Coronary artery (tissue), 2 donors: ENCODE results near the gene RNASEH2B.

Experiments used
- DNase-seq: peaks from one replicate; pipeline ENCODE4 v3.0.0-alpha.2; 2017; ENCODE audit warnings: low spot score
- H3K27ac ChIP-seq, 2 donors: fragments of 200-600 bp; sonication (generic); one replicate each; pipeline ENCODE4 v1.5.1; 2016 to 2019
- H3K4me3 ChIP-seq: fragments of 200-600 bp; sonication (generic); 2 replicates; pipeline ENCODE4 v1.5.1; 2016; ENCODE audit warnings: mild to moderate bottlenecking, moderate library complexity
- CTCF ChIP-seq: fragments of 200-600 bp; sonication (generic); IDR thresholded peaks from one replicate; pipeline ENCODE4 v1.5.1; 2019; ENCODE audit warnings: antibody characterized with exemption

The RNASEH2B gene

GRCh38 chr13:50921706-50922105 is 12.1 kb downstream of the RNASEH2B start:
- H3K27ac ChIP-seq, result no peak overlapping the region
- H3K4me3 ChIP-seq, result no peak overlapping the region
- no peak for TF ChIP-seq CTCF
- no peak for DNase-seq

DNA sequence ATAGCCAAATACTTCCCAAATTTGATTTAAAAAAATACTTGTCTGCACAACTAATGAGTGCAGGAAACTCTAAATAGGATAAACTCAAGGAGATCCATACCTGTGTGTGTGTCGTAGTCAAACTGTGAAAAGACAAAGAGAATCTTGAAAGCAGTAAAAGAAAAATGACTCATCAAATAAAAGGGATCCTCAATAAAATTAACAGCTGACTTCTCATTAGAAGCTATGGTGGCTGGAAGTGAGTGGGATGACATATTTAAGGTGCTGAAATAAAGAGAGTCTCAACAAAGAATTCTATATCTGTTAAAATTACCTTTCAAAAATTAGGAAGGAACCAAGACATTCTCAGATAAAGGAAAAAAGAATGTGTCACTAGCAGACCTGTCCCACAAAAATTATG is 13.7 kb downstream of the RNASEH2B start:
- Histone ChIP-seq H3K27ac (no peak overlapping the region), H3K4me3 (no peak overlapping the region)
- DNase-seq, result no peak
- no peak for TF ChIP-seq CTCF

- no peak overlapping the region for H3K27ac ChIP-seq
- no peak overlapping the region for H3K4me3 ChIP-seq
- no peak for DNase-seq
- TF ChIP-seq CTCF, result no peak
Measured at GRCh38 chr13:50924025-50924424, 14.4 kb downstream of the RNASEH2B start.

- TF ChIP-seq CTCF, result no peak
- DNase-seq, result no peak
- Histone ChIP-seq H3K27ac (no peak overlapping the region), H3K4me3 (no peak overlapping the region)
Measured at GRCh38 chr13:50927701-50928100, 18.1 kb downstream of the RNASEH2B start.

- Histone ChIP-seq H3K27ac (no peak overlapping the region), H3K4me3 (no peak overlapping the region)
- DNase-seq, result no peak
- no peak for TF ChIP-seq CTCF
Measured at GRCh38 chr13:50928102-50928501, 18.5 kb downstream of the RNASEH2B start.

GRCh38 chr13:50928659-50929462 is 19.3 kb downstream of the RNASEH2B start:
- no peak for TF ChIP-seq CTCF
- no peak overlapping the region for H3K4me3 ChIP-seq
- H3K27ac ChIP-seq, result no peak overlapping the region
- no peak for DNase-seq

DNA sequence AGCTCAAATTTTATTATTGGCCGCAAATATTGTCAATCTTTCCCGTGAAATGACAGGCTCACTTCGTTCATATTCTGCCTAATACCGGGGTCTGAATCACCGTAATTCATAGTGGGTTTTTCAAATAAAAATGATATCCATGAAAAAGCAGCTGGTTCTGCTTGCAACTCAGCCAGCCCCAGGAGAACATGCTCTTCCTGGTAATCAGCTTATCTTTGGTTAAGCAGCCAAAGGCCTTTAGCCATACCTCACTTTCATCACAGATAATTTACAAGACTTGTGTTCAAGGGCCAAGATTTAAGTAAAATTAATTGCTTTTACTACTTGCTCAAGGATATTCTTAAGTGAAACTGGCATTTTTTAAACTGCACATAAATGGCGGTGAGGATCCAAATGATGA is 22.5 kb downstream of the RNASEH2B start:
- no peak for TF ChIP-seq CTCF
- DNase-seq, result no peak
- H3K4me3 ChIP-seq, result no peak overlapping the region

More for the DNA sequence above, 22.5 kb downstream of the RNASEH2B start:
- H3K27ac ChIP-seq, result no peak overlapping the region
